Liver (tissue), 3 donors: ENCODE measurements around the gene SERPINA4.

Experiments used
- ATF3 ChIP-seq: IDR thresholded peaks from 2 replicates; pipeline ENCODE4 v1.6.1; 2016; ENCODE audit warnings: antibody characterized with exemption
- CTCF ChIP-seq: fragments of 150-350 bp; IDR thresholded peaks from 2 replicates; pipeline ENCODE4 v1.5.1; 2017; ENCODE audit warnings: improper control_type of control experiment, low read depth, low read length; ENCODE audit not compliant: missing input control
- EGR1 ChIP-seq, 2 donors: IDR thresholded peaks; 2 replicates each; pipeline ENCODE4 v1.6.1; 2016 to 2018; ENCODE audit warnings: antibody characterized with exemption in 2 of 2, low read depth in 2 of 2
- FOXA1 ChIP-seq: IDR thresholded peaks from 2 replicates; pipeline ENCODE4 v1.6.1; 2016; ENCODE audit warnings: antibody characterized with exemption
- GABPA ChIP-seq, 2 donors: IDR thresholded peaks in 1 of 2; conservative IDR thresholded peaks in 1 of 2; 2 replicates each; pipeline ENCODE4 v1.6.1; 2016; ENCODE audit warnings: antibody characterized with exemption in 2 of 2, mild to moderate bottlenecking in 1 of 2, moderate library complexity in 1 of 2
- HNF4G ChIP-seq: IDR thresholded peaks from 2 replicates; pipeline ENCODE4 v1.6.1; 2016; ENCODE audit warnings: antibody characterized with exemption
- MAX ChIP-seq: IDR thresholded peaks from 2 replicates; pipeline ENCODE4 v1.6.1; 2016; ENCODE audit warnings: antibody characterized with exemption
- RAD21 ChIP-seq, 2 donors: IDR thresholded peaks; 2 replicates each; pipeline ENCODE4 v1.6.1; 2016; ENCODE audit warnings: antibody characterized with exemption in 2 of 2, mild to moderate bottlenecking in 2 of 2
- REST ChIP-seq: IDR thresholded peaks from 2 replicates; pipeline ENCODE4 v1.6.1; 2016; ENCODE audit warnings: antibody characterized with exemption, mild to moderate bottlenecking
- RXRA ChIP-seq, 2 donors: IDR thresholded peaks; 2 replicates each; pipeline ENCODE4 v1.6.1; 2017 to 2018; ENCODE audit warnings: antibody characterized with exemption in 2 of 2, mild to moderate bottlenecking in 1 of 2
- SP1 ChIP-seq: IDR thresholded peaks from 2 replicates; pipeline ENCODE4 v1.6.1; 2018; ENCODE audit warnings: antibody characterized with exemption, mild to moderate bottlenecking
- TAF1 ChIP-seq: conservative IDR thresholded peaks from 2 replicates; pipeline ENCODE4 v1.6.1; 2016; ENCODE audit warnings: antibody characterized with exemption, mild to moderate bottlenecking
- YY1 ChIP-seq: IDR thresholded peaks from 2 replicates; pipeline ENCODE4 v1.6.1; 2016; ENCODE audit warnings: antibody characterized with exemption, mild to moderate bottlenecking
- donor health status: healthy.
- donor health status: healthy.

GRCh38 chr14:94535506-94535905, 25.7 kb upstream of the SERPINA4 start:
- TF ChIP-seq CTCF (no peak), REST (no peak), FOXA1 (no peak), RXRA (IDR thresholded peaks at IDR 0.05) (no peak), YY1 (no peak), RAD21 (IDR thresholded peaks at IDR 0.05) (no peak), TAF1 (no peak), EGR1 (IDR thresholded peaks at IDR 0.05; ENCODE audit: low read depth in 2 of 2) (no peak), MAX (no peak), GABPA (IDR thresholded peaks at IDR 0.05 in 1 of 2, conservative IDR thresholded peaks at IDR 0.05 in 1 of 2) (no peak), ATF3 (no peak), SP1 (no peak), HNF4G (no peak)
